Psoas muscle (tissue), 8 donors: ENCODE results near the gene KCNMB1. TPM values are rescaled to one million over a fixed set of nuclear protein-coding genes. Genes with fewer than 3 reads are reported as not detected.
A peak's percentile ranks its signal among the peaks of the same experiment; 100 is the strongest.

ENCODE experiments used
- ATAC-seq, 4 donors: fragments of 200-7000 bp; cut with Tn5 transposase; one replicate each; pipeline ENCODE4 v1.9.1; 2020; ENCODE audit warnings: moderate library complexity in 3 of 4, mild to moderate bottlenecking in 2 of 4
- DNase-seq, 2 donors: peaks; one replicate each; pipeline ENCODE4 v3.0.0-alpha.2; 2020
- H3K27ac ChIP-seq: fragments of 200-600 bp; one replicate; pipeline ENCODE4 v1.8.0; 2022
- H3K27me3 ChIP-seq, 3 donors: fragments of 200-600 bp in 1 of 3; one replicate each; pipeline versions ENCODE4 v1.6.1 to v1.8.0; 2013 to 2022; ENCODE audit warnings: low read length in 2 of 3, mild to moderate bottlenecking in 2 of 3, moderate library complexity in 1 of 3; ENCODE audit not compliant: insufficient read depth in 3 of 3
- H3K36me3 ChIP-seq, 2 donors: fragments of 200-600 bp in 1 of 2; one replicate each; pipeline versions ENCODE4 v1.6.1 to v1.8.0; 2013 to 2022; ENCODE audit warnings: low read depth in 1 of 2, mild to moderate bottlenecking in 1 of 2, moderate library complexity in 1 of 2; ENCODE audit not compliant: insufficient read depth in 1 of 2
- H3K4me1 ChIP-seq: fragments of 200-600 bp; one replicate; pipeline ENCODE4 v1.8.0; 2022
- H3K4me3 ChIP-seq: fragments of 200-600 bp; one replicate; pipeline ENCODE4 v1.8.0; 2022; ENCODE audit warnings: mild to moderate bottlenecking
- H3K9me3 ChIP-seq: fragments of 200-600 bp; one replicate; pipeline ENCODE4 v1.8.0; 2022
- CTCF ChIP-seq: fragments of 200-600 bp; IDR thresholded peaks from one replicate; pipeline ENCODE4 v1.8.0; 2022; ENCODE audit warnings: antibody characterized with exemption
- WGBS, 3 donors: extraction: QIAGEN DNeasy Blood & Tissue Kit; methylation state at CpG; one replicate each; pipeline versions ENCODE4 v1.1.6 to v1.1.7; 2013; 5-methylcytosine and 5-hydroxymethylcytosine counted together
- intact Hi-C, 2 donors: fragments of 100-400 bp; cut with DNase I; formaldehyde crosslinking; loops; one replicate each; pipeline versions ENCODE4 v1.11.0 to v1.14.2; 2022
- polyA plus RNA-seq, 3 donors: library from polyadenylated mRNA; stranded (reverse); fragments of 200-250 nt; gene quantifications; one replicate each; pipeline ENCODE4 v1.2.3, GENCODE V29; 2013
- total RNA-seq, 4 donors: library from RNA; stranded (reverse); fragmentation: NEBNext Ultra II Directional in 2 of 4; extraction: Animal tissue kit (Norgen Biotek cat#: 25700) in 2 of 4; gene quantifications; one replicate each; pipeline versions ENCODE4 v1.2.1 to v1.2.4, GENCODE V29; 2021 to 2023
- donor health status: healthy with polysubstance abuse.
- donor health status: DM: no; HTN: no; CAD: no; lungs with moderate emphysema.
- donor health status: Bipolar disorder and iron deficiency.
- donor health status: healthy.
- donor health status: DM: yes; HTN: yes; CAD: no.
- donor health status: DM: no; HTN: no; CAD: no.
- donor health status: DM: no; HTN: no; CAD: no.
- donor health status: DM: yes; HTN: yes; CAD: no.

Gene KCNMB1
- total and polyA plus RNA-seq, 7 donors = 0.12 to 0.42 (median 0.25) TPM

GRCh38 chr5:170334626-170335025, 54.5 kb downstream of the KCNMB1 start:
- H3K36me3 ChIP-seq = no peaks in the 10 kb centered on the region
- H3K4me1 ChIP-seq = peaks cover 3% of the 10 kb centered on the region
- intact Hi-C loops = loop anchor here in 1 of 2 donors (5.0 kb wide), 1 partner anchor 67 kb away; no protein-coding TSS in a partner anchor
- no peak for TF ChIP-seq CTCF
- no peak overlapping the region for H3K27ac ChIP-seq
- no peaks in the 10 kb centered on the region for H3K27me3 ChIP-seq
- H3K4me3 ChIP-seq = no peak overlapping the region
- H3K9me3 ChIP-seq = no peaks in the 10 kb centered on the region
- ATAC-seq (no peak), DNase-seq (no peak)
- 68 to 77% (median 74%) methylated on average over 5 of the region's 5 CpGs for WGBS, 3 donors

GRCh38 chr5:170333161-170333910, 55.8 kb downstream of the KCNMB1 start:
- WGBS, 3 donors = 60 to 65% (median 63%) methylated on average over 11 of the region's 11 CpGs
- intact Hi-C loops = no loop called here
- peaks cover 3% of the 10 kb centered on the region for H3K4me1 ChIP-seq

GRCh38 chr5:170332058-170332457, 57.1 kb downstream of the KCNMB1 start:
- Histone ChIP-seq H3K27ac (peak overlapping the region; percentile 38), H3K4me3 (no peak overlapping the region), H3K9me3 (no peaks in the 10 kb centered on the region), H3K36me3 (no peaks in the 10 kb centered on the region), H3K4me1 (peaks cover 3% of the 10 kb centered on the region), H3K27me3 (no peaks in the 10 kb centered on the region)
- WGBS, 3 donors = 90 to 92% (median 91%) methylated on average over 5 of the region's 5 CpGs
- intact Hi-C loops = no loop called here
- TF ChIP-seq CTCF = no peak
- DNase-seq (no peak), ATAC-seq (no peak)

More at GRCh38 chr5:170333161-170333910, 55.8 kb downstream of the KCNMB1 start:
- H3K4me3 ChIP-seq = no peak overlapping the region
- H3K36me3 ChIP-seq = no peaks in the 10 kb centered on the region
- TF ChIP-seq CTCF = no peak
- no peaks in the 10 kb centered on the region for H3K9me3 ChIP-seq
- DNase-seq = no peak
- H3K27ac ChIP-seq = no peak overlapping the region
- no peak for ATAC-seq
- no peaks in the 10 kb centered on the region for H3K27me3 ChIP-seq

- 64 to 72% (median 66%) methylated on average over 11 of the region's 11 CpGs for WGBS, 3 donors
- Histone ChIP-seq H3K36me3 (no peaks in the 10 kb centered on the region), H3K4me3 (no peak overlapping the region), H3K4me1 (peaks cover 3% of the 10 kb centered on the region), H3K27ac (peak overlapping the region; percentile 41), H3K9me3 (no peaks in the 10 kb centered on the region), H3K27me3 (no peaks in the 10 kb centered on the region)
- ATAC-seq (peak in 1 of 4 donors; percentile 7), DNase-seq (no peak)
- no peak for TF ChIP-seq CTCF
- intact Hi-C loops = no loop called here
Observed at GRCh38 chr5:170330568-170331054, 58.6 kb downstream of the KCNMB1 start.
